ENCODE measurements around the gene MAN1A1.

DNA sequence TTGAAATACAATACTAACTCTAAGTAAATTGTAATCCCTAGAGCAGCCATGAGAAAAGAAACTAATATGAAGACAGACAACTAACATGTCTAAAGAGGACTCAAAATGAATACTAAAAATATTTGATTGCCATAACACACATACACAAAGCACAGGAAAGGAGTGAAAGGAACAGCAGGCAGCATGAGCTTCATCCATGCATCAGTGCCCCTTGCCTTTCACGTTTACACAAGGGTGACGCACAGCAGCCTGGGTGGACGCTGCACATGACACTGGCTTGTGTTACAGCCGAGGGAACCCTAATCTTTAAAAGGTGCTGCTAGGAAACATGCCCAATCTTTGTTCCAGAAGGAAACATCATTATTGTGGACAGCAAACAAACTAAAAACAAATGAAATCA, 123.5 kb downstream of the MAN1A1 start:
- TF ChIP-seq, protein P1, sequence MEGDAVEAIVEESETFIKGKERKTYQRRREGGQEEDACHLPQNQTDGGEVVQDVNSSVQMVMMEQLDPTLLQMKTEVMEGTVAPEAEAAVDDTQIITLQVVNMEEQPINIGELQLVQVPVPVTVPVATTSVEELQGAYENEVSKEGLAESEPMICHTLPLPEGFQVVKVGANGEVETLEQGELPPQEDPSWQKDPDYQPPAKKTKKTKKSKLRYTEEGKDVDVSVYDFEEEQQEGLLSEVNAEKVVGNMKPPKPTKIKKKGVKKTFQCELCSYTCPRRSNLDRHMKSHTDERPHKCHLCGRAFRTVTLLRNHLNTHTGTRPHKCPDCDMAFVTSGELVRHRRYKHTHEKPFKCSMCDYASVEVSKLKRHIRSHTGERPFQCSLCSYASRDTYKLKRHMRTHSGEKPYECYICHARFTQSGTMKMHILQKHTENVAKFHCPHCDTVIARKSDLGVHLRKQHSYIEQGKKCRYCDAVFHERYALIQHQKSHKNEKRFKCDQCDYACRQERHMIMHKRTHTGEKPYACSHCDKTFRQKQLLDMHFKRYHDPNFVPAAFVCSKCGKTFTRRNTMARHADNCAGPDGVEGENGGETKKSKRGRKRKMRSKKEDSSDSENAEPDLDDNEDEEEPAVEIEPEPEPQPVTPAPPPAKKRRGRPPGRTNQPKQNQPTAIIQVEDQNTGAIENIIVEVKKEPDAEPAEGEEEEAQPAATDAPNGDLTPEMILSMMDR (IDR thresholded peaks at IDR 0.05; ENCODE audit: low read depth, low read length, missing input control): no peak
- TF ChIP-seq YY1 (IDR thresholded peaks at IDR 0.05) (no peak), GABPA (IDR thresholded peaks at IDR 0.05 in 1 of 2, conservative IDR thresholded peaks at IDR 0.05 in 1 of 2) (no peak), TAF1 (conservative IDR thresholded peaks at IDR 0.05) (no peak), RAD21 (IDR thresholded peaks at IDR 0.05) (no peak), EGR1 (IDR thresholded peaks at IDR 0.05; ENCODE audit: low read depth in 2 of 2) (no peak), JUND (IDR thresholded peaks at IDR 0.05) (no peak)
- TF ChIP-seq, protein P2, sequence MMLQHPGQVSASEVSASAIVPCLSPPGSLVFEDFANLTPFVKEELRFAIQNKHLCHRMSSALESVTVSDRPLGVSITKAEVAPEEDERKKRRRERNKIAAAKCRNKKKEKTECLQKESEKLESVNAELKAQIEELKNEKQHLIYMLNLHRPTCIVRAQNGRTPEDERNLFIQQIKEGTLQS (IDR thresholded peaks at IDR 0.05): no peak

All from liver (tissue), 3 donors.